Measurements from ENCODE around the gene CTNNA2. TPM values are rescaled to one million over a fixed set of nuclear protein-coding genes. Genes with fewer than 3 reads are reported as not detected.

CTNNA2 gene
- total and polyA plus RNA-seq, 9 of the 15 experiments (the other 6 are each of a cell fraction or from before 2014, with no cell fraction given) = 0.03 to 0.40 (median 0.15) TPM

GRCh38 chr2:79935771-79936657 lies 423.2 kb downstream of the CTNNA2 start (continued):
- TF ChIP-seq MAFG (tag; conservative IDR thresholded peaks at IDR 0.05) = peak; percentile 72
- no peak for TF ChIP-seq TRIM28 (IDR thresholded peaks at IDR 0.05)
- peak; percentile 17; the same call in 1 of the 2 replicates for TF ChIP-seq MAFF (IDR thresholded peaks at IDR 0.05; ENCODE audit: low read length)
- TF ChIP-seq ZNF384 (IDR thresholded peaks at IDR 0.05; ENCODE audit: low read depth, low read length) = peak; percentile 57; the same call in 1 of the 2 replicates
- TF ChIP-seq KLF16 (IDR thresholded peaks at IDR 0.05) = 0 out of 2 replicates have a peak, but pooled peaks have one; percentile 19
- no peak for TF ChIP-seq SMARCE1 (IDR thresholded peaks at IDR 0.05)
- TF ChIP-seq C11orf30 (IDR thresholded peaks at IDR 0.05; ENCODE audit: low read depth) = peak; percentile 47; the same call in 1 of the 2 replicates
- no peak for TF ChIP-seq THRB (CRISPR knock-in tag; conservative IDR thresholded peaks at IDR 0.05)
- no peak for TF ChIP-seq SNIP1 (IDR thresholded peaks at IDR 0.05; ENCODE audit: low read depth)
- TF ChIP-seq CTCFL (IDR thresholded peaks at IDR 0.05; ENCODE audit: borderline replicate concordance, insufficient read depth, low read depth, low read length, poor library complexity, severe bottlenecking) = peak; percentile 47
- TF ChIP-seq RAD21 (CRISPR knock-in tag; conservative IDR thresholded peaks at IDR 0.05 in 1 of 2, IDR thresholded peaks at IDR 0.05 in 1 of 2) = peak; percentile 62 to 70
- TF ChIP-seq SMC3 (conservative IDR thresholded peaks at IDR 0.05; ENCODE audit: insufficient read depth, low read depth, low read length) = peak; percentile 35; the same call in 1 of the 2 replicates
- peak; percentile 14; the same call in 1 of the 2 replicates for TF ChIP-seq ATF3 (IDR thresholded peaks at IDR 0.05)
- TF ChIP-seq ATF3 (CRISPR knock-in tag; conservative IDR thresholded peaks at IDR 0.05) = no peak
- TF ChIP-seq ZNF512 (tag; IDR thresholded peaks at IDR 0.05) = peak; percentile 94
- TF ChIP-seq CTCF (IDR thresholded peaks at IDR 0.05 in 2 of 3, conservative IDR thresholded peaks at IDR 0.05 in 1 of 3; ENCODE audit: insufficient read depth in 2 of 3, low read depth in 1 of 3, low read length in 3 of 3) = peak; percentile 57 to 75 (median 71)
- peak; percentile 97 for TF ChIP-seq CEBPB (tag; IDR thresholded peaks at IDR 0.05)
- TF ChIP-seq TRIM24 (IDR thresholded peaks at IDR 0.05) = peak; percentile 38 to 79; a peak in 2 of 4 replicates

All from K562 (cell line).